ENCODE results near the gene SLC6A3. TPM values are rescaled to one million over a fixed set of nuclear protein-coding genes. Genes with fewer than 3 reads are reported as not detected.
A peak's percentile ranks its signal among the peaks of the same experiment; 100 is the strongest.

SLC6A3 gene
- total and polyA plus RNA-seq, 9 donors = 0.11 to 0.23 (median 0.12) TPM; not detected in 6

- Histone ChIP-seq H3K36me3 (ENCODE audit: control insufficient read depth, insufficient read depth, low read length) (no peaks in the 10 kb centered on the region), H3K4me1 (ENCODE audit: control insufficient read depth, insufficient read depth, low read length) (peaks cover 12% of the 10 kb centered on the region), H3K4me3 (ENCODE audit: low read length) (no peak overlapping the region), H3K27me3 (ENCODE audit: control insufficient read depth, insufficient read depth, low read length) (peaks cover 57% of the 10 kb centered on the region), H3K9me3 (replicated peaks; ENCODE audit: control insufficient read depth, low read depth, low read length) (no peaks in the 10 kb centered on the region), H3K27ac (ENCODE audit: low read length) (no peak overlapping the region)
- no peak for DNase-seq
- WGBS (ENCODE audit: insufficient coverage) = 83% methylated on average over 3 of the region's 5 CpGs
Observed at GRCh38 chr5:1387876-1388275, 57.4 kb downstream of the SLC6A3 start.

GRCh38 chr5:1387059-1387755, 58.0 kb downstream of the SLC6A3 start:
- 59% methylated on average over 6 of the region's 11 CpGs for WGBS (ENCODE audit: insufficient coverage)
- no peaks in the 10 kb centered on the region for H3K9me3 ChIP-seq (replicated peaks; ENCODE audit: control insufficient read depth, low read depth, low read length)
- peaks cover 12% of the 10 kb centered on the region for H3K4me1 ChIP-seq (ENCODE audit: control insufficient read depth, insufficient read depth, low read length)
- no peak for DNase-seq
- no peaks in the 10 kb centered on the region for H3K36me3 ChIP-seq (ENCODE audit: control insufficient read depth, insufficient read depth, low read length)
- no peak overlapping the region for H3K27ac ChIP-seq (ENCODE audit: low read length)
- H3K27me3 ChIP-seq (ENCODE audit: control insufficient read depth, insufficient read depth, low read length) = peaks cover 57% of the 10 kb centered on the region
- H3K4me3 ChIP-seq (ENCODE audit: low read length) = no peak overlapping the region

- peak; percentile 38 for DNase-seq
- Histone ChIP-seq H3K27me3 (ENCODE audit: control insufficient read depth, insufficient read depth, low read length) (peaks cover 57% of the 10 kb centered on the region), H3K4me1 (ENCODE audit: control insufficient read depth, insufficient read depth, low read length) (peaks cover 13% of the 10 kb centered on the region), H3K27ac (ENCODE audit: low read length) (no peak overlapping the region), H3K9me3 (replicated peaks; ENCODE audit: control insufficient read depth, low read depth, low read length) (no peaks in the 10 kb centered on the region), H3K36me3 (ENCODE audit: control insufficient read depth, insufficient read depth, low read length) (no peaks in the 10 kb centered on the region), H3K4me3 (ENCODE audit: low read length) (peak overlapping the region; percentile 39)
- 2% methylated on average over 36 of the region's 36 CpGs for WGBS (ENCODE audit: insufficient coverage)
Observed at GRCh38 chr5:1386274-1386717, 58.9 kb downstream of the SLC6A3 start.

DNA sequence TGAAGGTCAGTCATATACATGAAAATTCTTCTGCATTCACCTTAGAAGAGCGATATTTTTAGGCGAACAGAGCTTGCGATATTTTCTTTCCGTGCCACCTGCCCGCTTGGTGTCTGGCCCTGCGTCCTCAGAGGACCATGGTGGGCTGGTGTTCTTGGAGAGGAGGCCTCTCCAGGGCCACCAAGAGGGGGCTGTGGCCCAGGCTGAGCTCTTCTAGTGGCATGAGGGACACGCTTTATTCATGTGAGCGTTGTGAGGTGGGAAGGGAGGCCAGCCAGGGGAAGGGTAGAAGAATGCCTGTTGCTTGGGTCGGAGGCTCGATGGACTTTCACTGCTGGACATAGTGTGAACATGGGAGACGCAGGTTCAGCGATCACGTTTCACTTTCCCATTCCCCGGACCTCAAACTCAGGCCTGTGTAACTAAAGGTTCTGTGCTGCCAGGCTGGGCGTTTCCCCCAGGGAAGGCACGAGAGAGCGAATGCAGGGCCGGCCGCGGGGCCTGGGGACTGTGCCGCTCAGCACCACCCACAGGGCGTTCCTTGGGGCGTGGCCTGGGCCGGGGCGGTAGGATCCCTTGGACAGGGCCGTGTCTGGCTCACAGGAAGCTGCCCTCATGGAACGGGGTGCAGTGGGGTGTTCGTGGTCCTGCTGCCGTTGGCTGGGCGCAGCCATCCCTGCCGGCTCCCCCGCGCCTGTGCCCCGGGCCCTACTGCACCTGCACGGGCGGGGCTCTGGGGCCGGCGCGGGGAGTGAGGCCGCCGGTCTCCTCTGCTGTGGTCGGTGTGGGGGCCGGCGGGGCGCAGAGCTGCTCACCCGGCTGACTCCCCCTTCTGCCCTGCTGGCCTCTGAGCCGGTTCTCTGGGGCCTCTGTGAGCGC, 59.6 kb downstream of the SLC6A3 start:
- Histone ChIP-seq H3K4me1 (ENCODE audit: control insufficient read depth, insufficient read depth, low read length) (peaks cover 20% of the 10 kb centered on the region), H3K9me3 (replicated peaks; ENCODE audit: control insufficient read depth, low read depth, low read length) (no peaks in the 10 kb centered on the region), H3K27ac (ENCODE audit: low read length) (no peak overlapping the region), H3K27me3 (ENCODE audit: control insufficient read depth, insufficient read depth, low read length) (peaks cover 58% of the 10 kb centered on the region), H3K4me3 (ENCODE audit: low read length) (peak overlapping the region; percentile 39), H3K36me3 (ENCODE audit: control insufficient read depth, insufficient read depth, low read length) (no peaks in the 10 kb centered on the region)
- peak; percentile 62 for DNase-seq
- 10% methylated on average over 48 of the region's 48 CpGs for WGBS (ENCODE audit: insufficient coverage)

GRCh38 chr5:1384521-1384920, 60.7 kb downstream of the SLC6A3 start:
- Histone ChIP-seq H3K4me3 (ENCODE audit: low read length) (no peak overlapping the region), H3K4me1 (ENCODE audit: control insufficient read depth, insufficient read depth, low read length) (peaks cover 23% of the 10 kb centered on the region), H3K36me3 (ENCODE audit: control insufficient read depth, insufficient read depth, low read length) (no peaks in the 10 kb centered on the region), H3K9me3 (replicated peaks; ENCODE audit: control insufficient read depth, low read depth, low read length) (no peaks in the 10 kb centered on the region), H3K27me3 (ENCODE audit: control insufficient read depth, insufficient read depth, low read length) (peaks cover 61% of the 10 kb centered on the region), H3K27ac (ENCODE audit: low read length) (no peak overlapping the region)
- no peak for DNase-seq
- WGBS (ENCODE audit: insufficient coverage) = 100% methylated on average over 1 of the region's 10 CpGs

- no peak overlapping the region for H3K27ac ChIP-seq (ENCODE audit: low read length)
- H3K36me3 ChIP-seq (ENCODE audit: control insufficient read depth, insufficient read depth, low read length) = no peaks in the 10 kb centered on the region
- H3K4me3 ChIP-seq (ENCODE audit: low read length) = no peak overlapping the region
- 89% methylated on average over 6 of the region's 8 CpGs for WGBS (ENCODE audit: insufficient coverage)
- H3K27me3 ChIP-seq (ENCODE audit: control insufficient read depth, insufficient read depth, low read length) = peaks cover 59% of the 10 kb centered on the region
- DNase-seq = no peak
- peaks cover 23% of the 10 kb centered on the region for H3K4me1 ChIP-seq (ENCODE audit: control insufficient read depth, insufficient read depth, low read length)
- H3K9me3 ChIP-seq (replicated peaks; ENCODE audit: control insufficient read depth, low read depth, low read length) = no peaks in the 10 kb centered on the region
Observed at GRCh38 chr5:1383886-1384401, 61.3 kb downstream of the SLC6A3 start.

DNA sequence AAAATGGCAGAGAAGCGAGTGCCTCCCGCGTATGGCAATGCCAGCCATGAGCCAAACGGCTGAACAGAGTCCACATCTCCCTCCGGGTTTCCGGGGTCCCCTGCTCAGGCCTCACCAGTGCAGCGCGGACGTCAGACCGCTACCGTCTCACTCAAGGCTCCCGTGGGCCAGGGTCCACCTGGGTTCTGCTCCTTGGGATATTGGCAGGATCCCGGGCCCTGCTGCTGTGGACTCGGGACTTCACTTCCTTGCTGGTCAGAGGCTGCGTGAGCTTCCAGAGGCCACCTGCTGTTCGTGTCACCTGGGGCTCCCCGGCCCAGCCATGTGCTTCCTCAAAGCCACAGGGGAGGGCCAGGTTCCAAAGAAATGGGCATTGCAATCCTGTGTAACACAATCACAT, 61.9 kb downstream of the SLC6A3 start:
- H3K27ac ChIP-seq (ENCODE audit: low read length) = no peak overlapping the region
- no peak for DNase-seq
- no peaks in the 10 kb centered on the region for H3K9me3 ChIP-seq (replicated peaks; ENCODE audit: control insufficient read depth, low read depth, low read length)
- H3K4me1 ChIP-seq (ENCODE audit: control insufficient read depth, insufficient read depth, low read length) = peaks cover 23% of the 10 kb centered on the region
- no peak overlapping the region for H3K4me3 ChIP-seq (ENCODE audit: low read length)
- WGBS (ENCODE audit: insufficient coverage) = 62% methylated on average over 16 of the region's 17 CpGs
- peaks cover 60% of the 10 kb centered on the region for H3K27me3 ChIP-seq (ENCODE audit: control insufficient read depth, insufficient read depth, low read length)
- H3K36me3 ChIP-seq (ENCODE audit: control insufficient read depth, insufficient read depth, low read length) = no peaks in the 10 kb centered on the region

- H3K27ac ChIP-seq (ENCODE audit: low read length) = no peak overlapping the region
- DNase-seq = no peak
- peaks cover 50% of the 10 kb centered on the region for H3K27me3 ChIP-seq (ENCODE audit: control insufficient read depth, insufficient read depth, low read length)
- 70% methylated on average over 11 of the region's 18 CpGs for WGBS (ENCODE audit: insufficient coverage)
- H3K4me1 ChIP-seq (ENCODE audit: control insufficient read depth, insufficient read depth, low read length) = peaks cover 26% of the 10 kb centered on the region
- no peak overlapping the region for H3K4me3 ChIP-seq (ENCODE audit: low read length)
- no peaks in the 10 kb centered on the region for H3K36me3 ChIP-seq (ENCODE audit: control insufficient read depth, insufficient read depth, low read length)
- no peaks in the 10 kb centered on the region for H3K9me3 ChIP-seq (replicated peaks; ENCODE audit: control insufficient read depth, low read depth, low read length)
Observed at GRCh38 chr5:1382248-1382700, 63.0 kb downstream of the SLC6A3 start.

DNA sequence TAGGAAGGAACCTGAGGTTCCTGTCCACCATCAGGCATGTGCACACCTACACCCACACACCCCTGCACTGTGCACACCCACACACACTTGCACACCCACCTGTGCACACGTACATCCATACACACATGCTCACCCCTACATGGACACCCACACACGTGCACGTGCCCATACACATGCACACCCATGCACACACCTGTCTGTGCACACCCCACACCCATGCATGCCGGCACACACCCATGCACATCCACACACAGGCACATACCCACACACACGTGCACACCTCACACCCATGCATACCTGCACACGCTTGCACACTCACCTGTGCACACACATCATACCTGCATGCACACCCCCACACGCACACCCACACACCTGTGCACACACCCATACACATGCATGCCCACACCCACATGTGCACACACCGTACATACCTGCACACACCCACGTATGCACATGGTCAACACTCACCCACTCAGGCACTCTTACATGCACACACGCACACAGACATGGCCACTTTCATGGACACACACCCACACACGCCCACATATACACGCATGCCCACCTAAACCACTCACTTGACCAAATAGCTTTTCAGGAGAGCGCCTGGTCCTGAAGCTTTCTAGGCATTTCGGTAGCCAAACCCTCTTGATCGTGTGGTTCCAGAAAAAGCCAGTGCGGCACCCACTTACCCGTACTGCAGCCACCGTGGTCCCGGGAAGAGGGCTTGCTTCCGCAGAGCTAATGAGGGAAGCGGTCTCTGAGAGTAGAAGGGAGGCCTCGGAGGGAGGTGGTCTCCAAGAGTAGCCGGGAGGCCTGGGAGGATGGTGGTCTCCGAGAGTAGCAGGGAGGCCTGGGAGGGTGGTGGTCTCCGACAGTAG, 63.6 kb downstream of the SLC6A3 start:
- no peak for DNase-seq
- no peaks in the 10 kb centered on the region for H3K9me3 ChIP-seq (replicated peaks; ENCODE audit: control insufficient read depth, low read depth, low read length)
- H3K27ac ChIP-seq (ENCODE audit: low read length) = no peak overlapping the region
- no peaks in the 10 kb centered on the region for H3K36me3 ChIP-seq (ENCODE audit: control insufficient read depth, insufficient read depth, low read length)
- peaks cover 43% of the 10 kb centered on the region for H3K27me3 ChIP-seq (ENCODE audit: control insufficient read depth, insufficient read depth, low read length)
- 86% methylated on average over 25 of the region's 25 CpGs for WGBS (ENCODE audit: insufficient coverage)
- no peak overlapping the region for H3K4me3 ChIP-seq (ENCODE audit: low read length)
- peaks cover 30% of the 10 kb centered on the region for H3K4me1 ChIP-seq (ENCODE audit: control insufficient read depth, insufficient read depth, low read length)
